GM19372 (cell line): Measurements from ENCODE around the gene PAK5.
"Not testable (repeated sequence)": the region's sequence is repeated elsewhere in the genome, so short reads cannot be mapped to it uniquely, and the experiment has no call there.

ENCODE experiments used
- ATAC-seq: cut with Tn5 transposase; IDR thresholded peaks from one replicate; pipeline ENCODE4 v1.9.1; 2021; ENCODE audit warnings: mild to moderate bottlenecking, low read depth, moderate library complexity; ENCODE audit not compliant: unreplicated experiment

Gene PAK5

GRCh38 chr20:9686866-9687265 lies 152.0 kb downstream of the PAK5 start:
- no peak for ATAC-seq

GRCh38 chr20:9686455-9686854 lies 152.4 kb downstream of the PAK5 start:
- no peak for ATAC-seq

GRCh38 chr20:9686001-9686400 lies 152.9 kb downstream of the PAK5 start:
- ATAC-seq, result no peak

GRCh38 chr20:9685011-9685410 lies 153.9 kb downstream of the PAK5 start:
- no peak for ATAC-seq

GRCh38 chr20:9677100-9677623 lies 161.7 kb downstream of the PAK5 start:
- ATAC-seq, result no peak

- ATAC-seq, result no peak
Observed at GRCh38 chr20:9672981-9673380, 165.9 kb downstream of the PAK5 start.

GRCh38 chr20:9672027-9672426 lies 166.8 kb downstream of the PAK5 start:
- no peak for ATAC-seq

GRCh38 chr20:9668381-9668780 lies 170.5 kb downstream of the PAK5 start:
- ATAC-seq, result no peak

GRCh38 chr20:9663423-9663822 lies 175.5 kb downstream of the PAK5 start:
- ATAC-seq, result no peak

GRCh38 chr20:9660236-9660868 lies 178.5 kb downstream of the PAK5 start:
- no peak for ATAC-seq

- no peak for ATAC-seq
Observed at GRCh38 chr20:9647741-9648140, 191.1 kb downstream of the PAK5 start.

- no peak for ATAC-seq
Observed at GRCh38 chr20:9646375-9646774, 192.5 kb downstream of the PAK5 start.

GRCh38 chr20:9642882-9643281 lies 196.0 kb downstream of the PAK5 start:
- no peak for ATAC-seq

GRCh38 chr20:9641499-9642000 lies 197.3 kb downstream of the PAK5 start:
- not testable (repeated sequence) for ATAC-seq

GRCh38 chr20:9637889-9638288 lies 201.0 kb downstream of the PAK5 start:
- no peak for ATAC-seq

- ATAC-seq, result no peak
Observed at GRCh38 chr20:9635750-9636149, 203.1 kb downstream of the PAK5 start.

- no peak for ATAC-seq
Observed at GRCh38 chr20:9634327-9634726, 204.5 kb downstream of the PAK5 start.

GRCh38 chr20:9632991-9633390 lies 205.9 kb downstream of the PAK5 start:
- no peak for ATAC-seq

- ATAC-seq, result no peak
Observed at GRCh38 chr20:9632265-9632664, 206.6 kb downstream of the PAK5 start.

- no peak for ATAC-seq
Observed at GRCh38 chr20:9630554-9630953, 208.3 kb downstream of the PAK5 start.

GRCh38 chr20:9629831-9630230 lies 209.0 kb downstream of the PAK5 start:
- ATAC-seq, result no peak

- no peak for ATAC-seq
Observed at GRCh38 chr20:9628589-9628988, 210.3 kb downstream of the PAK5 start.
